AG04449 (cell line): ENCODE results near the gene PITX1.

Experiments
- CTCF ChIA-PET: fragments of 350-600 bp; formaldehyde crosslinking; extraction: SDS; loops from one replicate; lab custom pipeline; 2021; ENCODE audit warnings: antibody characterized with exemption; lab: Yijun Ruan, JAX
- POLR2A ChIA-PET: fragments of 400-600, 350-600 bp; formaldehyde crosslinking; extraction: SDS; loops from one replicate; lab custom pipeline; 2020; ENCODE audit warnings: antibody characterized with exemption, inconsistent platforms; lab: Yijun Ruan, JAX
- DNase-seq: peaks from one replicate; pipeline ENCODE4 v3.0.0-alpha.2; 2010; ENCODE audit warnings: low read depth, low spot score
- H3K4me3 ChIP-seq: 2 replicates; pipeline ENCODE4 v1.5.1; 2011; ENCODE audit warnings: low read depth, mild to moderate bottlenecking, control low read depth, low read length
- CTCF ChIP-seq: IDR thresholded peaks from one replicate; pipeline ENCODE4 v1.5.1; 2011; ENCODE audit warnings: mild to moderate bottlenecking, moderate library complexity, low read length, control low read depth, inconsistent platforms; ENCODE audit not compliant: insufficient read depth; ENCODE audit errors: missing control alignments

PITX1 gene

GRCh38 chr5:135069016-135069770 is 35.2 kb upstream of the PITX1 start:
- POLR2A ChIA-PET = no interaction called here
- no peak for TF ChIP-seq CTCF
- CTCF ChIA-PET = no interaction called here
- H3K4me3 ChIP-seq = no peak overlapping the region
- DNase-seq = no peak

- no peak for TF ChIP-seq CTCF
- no peak overlapping the region for H3K4me3 ChIP-seq
- DNase-seq = no peak
- ChIA-PET POLR2A (no interaction called here), CTCF (no interaction called here)
Observed at GRCh38 chr5:135067587-135067986, 33.6 kb upstream of the PITX1 start.

GRCh38 chr5:135066781-135067180 is 32.8 kb upstream of the PITX1 start:
- POLR2A ChIA-PET = no interaction called here
- DNase-seq = no peak
- CTCF ChIA-PET = no interaction called here
- H3K4me3 ChIP-seq = no peak overlapping the region
- no peak for TF ChIP-seq CTCF

- DNase-seq = no peak
- no peak overlapping the region for H3K4me3 ChIP-seq
- ChIA-PET POLR2A (no interaction called here), CTCF (no interaction called here)
- no peak for TF ChIP-seq CTCF
Observed at GRCh38 chr5:135065306-135066265, 31.6 kb upstream of the PITX1 start.

- CTCF ChIA-PET = interaction anchor here (0.9 kb wide), 1 partner anchor 267 kb away, joined by 3 read pairs; no protein-coding TSS in a partner anchor
- POLR2A ChIA-PET = no interaction called here
- H3K4me3 ChIP-seq = no peak overlapping the region
- TF ChIP-seq CTCF = no peak
- no peak for DNase-seq
Observed at GRCh38 chr5:135064235-135064570, 30.2 kb upstream of the PITX1 start.
